ENCODE data around the gene RBX1.
A peak's percentile ranks its signal among the peaks of the same experiment; 100 is the strongest.

RBX1 gene

DNA sequence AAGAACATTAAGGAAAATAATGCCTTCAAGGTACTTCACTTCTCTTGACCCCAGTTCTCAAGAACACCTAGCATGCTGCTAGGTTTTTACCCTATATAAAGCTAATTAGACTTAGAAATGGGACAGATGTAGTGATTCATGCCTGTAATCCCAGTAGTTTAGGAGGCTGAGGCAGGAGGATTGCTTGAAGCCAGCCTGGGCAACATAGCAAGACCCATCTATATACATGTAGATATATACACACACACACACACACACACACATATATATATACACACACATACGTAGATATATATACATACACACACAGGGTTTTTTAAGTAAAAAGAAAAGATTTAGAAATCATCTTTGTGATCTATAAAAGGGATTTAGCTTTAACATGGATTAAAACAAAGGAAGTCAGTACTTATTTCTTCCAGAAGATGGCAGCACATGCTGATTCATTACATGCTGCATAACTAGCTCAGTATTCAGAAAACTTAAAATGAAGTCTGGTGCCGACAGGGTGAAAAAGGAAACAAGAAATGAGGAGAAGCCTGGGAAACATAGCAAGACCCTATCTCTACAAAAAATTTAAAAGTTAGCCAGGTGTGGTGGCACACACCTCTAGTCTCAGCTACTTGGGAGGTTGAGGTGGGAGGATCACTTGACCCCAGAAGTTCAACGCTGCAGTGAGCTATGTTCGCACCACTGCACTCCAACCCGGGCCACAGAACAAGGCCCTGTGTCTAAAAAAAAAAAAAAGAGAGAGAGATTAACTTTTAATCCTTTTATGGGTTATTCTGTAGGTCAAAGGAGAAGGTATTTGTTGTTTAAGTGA lies 28.5 kb upstream of the RBX1 start:
- TF ChIP-seq, protein P1, sequence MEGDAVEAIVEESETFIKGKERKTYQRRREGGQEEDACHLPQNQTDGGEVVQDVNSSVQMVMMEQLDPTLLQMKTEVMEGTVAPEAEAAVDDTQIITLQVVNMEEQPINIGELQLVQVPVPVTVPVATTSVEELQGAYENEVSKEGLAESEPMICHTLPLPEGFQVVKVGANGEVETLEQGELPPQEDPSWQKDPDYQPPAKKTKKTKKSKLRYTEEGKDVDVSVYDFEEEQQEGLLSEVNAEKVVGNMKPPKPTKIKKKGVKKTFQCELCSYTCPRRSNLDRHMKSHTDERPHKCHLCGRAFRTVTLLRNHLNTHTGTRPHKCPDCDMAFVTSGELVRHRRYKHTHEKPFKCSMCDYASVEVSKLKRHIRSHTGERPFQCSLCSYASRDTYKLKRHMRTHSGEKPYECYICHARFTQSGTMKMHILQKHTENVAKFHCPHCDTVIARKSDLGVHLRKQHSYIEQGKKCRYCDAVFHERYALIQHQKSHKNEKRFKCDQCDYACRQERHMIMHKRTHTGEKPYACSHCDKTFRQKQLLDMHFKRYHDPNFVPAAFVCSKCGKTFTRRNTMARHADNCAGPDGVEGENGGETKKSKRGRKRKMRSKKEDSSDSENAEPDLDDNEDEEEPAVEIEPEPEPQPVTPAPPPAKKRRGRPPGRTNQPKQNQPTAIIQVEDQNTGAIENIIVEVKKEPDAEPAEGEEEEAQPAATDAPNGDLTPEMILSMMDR (IDR thresholded peaks at IDR 0.05; ENCODE audit: low read depth, low read length, missing control alignments) = peak; percentile 50
- H3K4me3 ChIP-seq (ENCODE audit: low read depth, low read length) = no peak overlapping the region
- in situ Hi-C loops (cut with HindIII; ENCODE audit: low sequenced_read_pairs) = loop anchor here (25.0 kb wide), 1 partner anchor 240 kb away; no protein-coding TSS in a partner anchor
- peak; percentile 59 for DNase-seq (ENCODE audit: low read depth)

DNA sequence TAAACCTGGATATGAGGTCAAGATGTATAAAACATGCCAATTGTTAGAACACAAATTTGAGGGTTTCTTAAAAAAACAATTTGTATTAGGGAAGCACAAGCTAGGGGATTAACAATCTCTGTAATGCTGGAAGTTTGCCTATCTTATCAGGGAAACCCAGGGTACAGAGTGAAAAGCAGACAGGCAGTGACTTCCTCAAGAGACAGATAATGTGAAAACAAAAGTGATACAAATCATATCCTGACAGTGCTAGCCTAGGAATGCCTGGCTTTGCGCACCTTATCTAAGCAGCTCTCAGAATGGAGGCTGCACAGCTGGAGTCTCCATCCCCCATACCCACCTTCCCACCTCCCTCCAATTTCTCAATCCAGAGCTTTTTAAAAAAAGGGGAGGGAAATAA lies 22.5 kb upstream of the RBX1 start:
- no peak for DNase-seq (ENCODE audit: low read depth)
- in situ Hi-C loops (cut with HindIII; ENCODE audit: low sequenced_read_pairs) = no loop called here
- TF ChIP-seq, protein P1 (IDR thresholded peaks at IDR 0.05; ENCODE audit: low read depth, low read length, missing control alignments) = no peak
- no peak overlapping the region for H3K4me3 ChIP-seq (ENCODE audit: low read depth, low read length)

DNA sequence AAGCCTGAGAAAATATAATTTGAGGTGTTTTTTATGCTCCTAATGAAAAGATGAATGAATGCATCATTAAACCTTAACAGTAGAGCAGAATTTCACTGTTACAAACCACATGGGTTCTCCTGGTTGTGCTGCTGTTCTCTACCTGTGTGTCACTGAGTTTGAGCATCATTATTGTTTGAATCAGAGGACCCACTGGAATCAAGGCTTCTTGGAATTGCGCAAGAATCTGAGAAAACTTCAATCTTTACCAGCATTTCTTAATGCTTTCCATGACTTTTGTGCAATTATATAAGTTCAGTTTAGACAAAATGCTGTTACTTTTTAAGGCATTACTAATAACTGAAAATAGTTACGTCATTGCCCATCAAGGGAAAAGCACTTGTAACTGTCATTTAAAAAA lies 18.8 kb upstream of the RBX1 start:
- TF ChIP-seq, protein P1 (IDR thresholded peaks at IDR 0.05; ENCODE audit: low read depth, low read length, missing control alignments) = no peak
- no peak for DNase-seq (ENCODE audit: low read depth)
- no peak overlapping the region for H3K4me3 ChIP-seq (ENCODE audit: low read depth, low read length)
- in situ Hi-C loops (cut with HindIII; ENCODE audit: low sequenced_read_pairs) = no loop called here

DNA sequence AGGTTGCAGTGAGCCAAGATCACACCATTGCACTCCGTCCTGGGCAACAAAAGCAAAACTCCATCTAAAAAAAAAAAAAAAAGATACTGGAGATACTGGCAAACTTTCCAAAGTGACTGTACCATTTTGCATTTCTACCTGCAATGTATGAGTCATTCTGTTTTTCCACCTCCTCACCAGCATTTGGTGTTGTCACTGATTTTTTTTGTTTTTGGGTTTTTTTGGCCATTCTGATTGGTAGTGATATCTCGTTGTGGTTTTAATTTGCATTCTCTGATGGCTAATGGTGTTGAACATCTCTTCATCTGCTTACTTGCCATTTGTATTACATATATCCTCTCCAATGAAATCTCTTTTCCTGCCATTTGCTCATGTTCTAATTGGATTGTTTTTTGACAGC lies 12.0 kb upstream of the RBX1 start:
- no peak for DNase-seq (ENCODE audit: low read depth)
- in situ Hi-C loops (cut with HindIII; ENCODE audit: low sequenced_read_pairs) = no loop called here
- no peak overlapping the region for H3K4me3 ChIP-seq (ENCODE audit: low read depth, low read length)
- TF ChIP-seq, protein P1 (IDR thresholded peaks at IDR 0.05; ENCODE audit: low read depth, low read length, missing control alignments) = no peak

DNA sequence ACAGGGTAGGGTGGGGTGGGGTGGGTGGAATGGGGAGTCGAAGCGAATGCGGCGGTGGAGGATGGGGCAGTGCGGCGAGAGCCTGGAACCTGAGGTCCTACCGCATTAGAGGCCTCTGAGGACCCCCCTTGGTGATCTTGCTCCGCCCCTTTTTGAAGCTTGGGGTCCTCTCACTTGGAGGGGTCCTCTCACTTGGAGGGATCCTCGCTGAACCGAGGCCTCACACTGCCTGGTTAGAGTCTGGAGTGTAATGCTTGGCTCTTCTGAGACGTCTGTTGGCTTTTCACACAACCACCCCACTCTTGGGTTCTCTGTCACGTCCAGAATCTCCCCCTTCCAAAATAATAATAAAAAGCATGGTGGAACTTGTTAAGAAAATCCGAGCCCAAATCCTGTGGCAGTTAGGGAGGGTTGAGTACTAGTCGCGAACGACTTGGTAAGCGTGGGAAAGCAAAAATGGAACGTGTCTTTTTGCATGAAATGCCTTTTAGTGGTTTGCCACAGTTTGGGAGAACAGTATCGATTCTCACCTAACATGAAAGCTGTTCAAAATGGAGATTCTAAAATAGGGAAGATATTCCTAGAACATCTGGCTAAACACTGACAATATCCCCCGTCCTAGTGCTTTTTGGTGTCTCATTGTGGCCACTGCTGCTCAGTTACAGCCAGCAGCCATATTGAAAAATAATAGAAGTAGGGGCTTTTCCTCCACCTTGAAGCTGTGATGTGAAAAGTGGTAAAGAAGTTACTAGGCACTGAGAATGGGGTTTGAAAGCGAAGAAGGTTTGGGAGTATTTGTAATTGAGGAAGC lies 822 bp downstream of the RBX1 start:
- peak overlapping the region; percentile 82 for H3K4me3 ChIP-seq (ENCODE audit: low read depth, low read length)
- TF ChIP-seq, protein P1 (IDR thresholded peaks at IDR 0.05; ENCODE audit: low read depth, low read length, missing control alignments) = no peak
- in situ Hi-C loops (cut with HindIII; ENCODE audit: low sequenced_read_pairs) = no loop called here
- DNase-seq (ENCODE audit: low read depth) = no peak

DNA sequence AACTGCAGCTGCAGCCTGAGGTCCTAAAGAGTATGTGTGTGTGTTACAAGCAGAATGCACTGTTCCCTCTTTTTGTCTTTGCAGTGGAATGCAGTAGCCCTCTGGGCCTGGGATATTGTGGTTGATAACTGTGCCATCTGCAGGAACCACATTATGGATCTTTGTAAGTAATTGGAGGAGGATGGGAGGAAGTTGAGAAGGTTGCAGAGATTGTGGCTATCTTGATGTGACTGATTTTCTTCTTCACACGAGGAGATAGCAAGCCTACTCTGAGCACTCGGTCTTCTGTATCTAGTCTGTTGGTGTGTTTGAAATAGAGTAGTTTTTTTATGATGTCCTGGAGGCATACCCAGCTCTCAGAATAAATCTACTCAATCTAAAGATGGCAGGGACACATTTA lies 2.3 kb downstream of the RBX1 start:
- TF ChIP-seq, protein P1 (IDR thresholded peaks at IDR 0.05; ENCODE audit: low read depth, low read length, missing control alignments) = no peak
- no peak overlapping the region for H3K4me3 ChIP-seq (ENCODE audit: low read depth, low read length)
- DNase-seq (ENCODE audit: low read depth) = no peak
- in situ Hi-C loops (cut with HindIII; ENCODE audit: low sequenced_read_pairs) = no loop called here

Measured in astrocyte of the cerebellum (primary cell).